KMS-11 (cell line): Measurements from ENCODE around the gene SSNA1.
A peak's percentile ranks its signal among the peaks of the same experiment; 100 is the strongest.

Experiments
- H2AFZ ChIP-seq: fragments of 200-600 bp; sonication (generic); 2 replicates; pipeline ENCODE4 v1.6.1; 2016; ENCODE audit warnings: antibody characterized with exemption, mixed run types, low read depth
- H3K27ac ChIP-seq: fragments of 200-600 bp; sonication (generic); 2 replicates; pipeline ENCODE4 v1.6.1; 2016; ENCODE audit warnings: mild to moderate bottlenecking, mixed run types
- H3K27me3 ChIP-seq: fragments of 200-600 bp; sonication (generic); 2 replicates; pipeline ENCODE4 v1.6.1; 2017; ENCODE audit warnings: mild to moderate bottlenecking, low read depth, mixed run types, moderate library complexity; ENCODE audit not compliant: insufficient read depth
- H3K36me3 ChIP-seq: fragments of 200-600 bp; sonication (generic); 2 replicates; pipeline ENCODE4 v1.6.1; 2017; ENCODE audit warnings: mild to moderate bottlenecking, mixed run types; ENCODE audit not compliant: insufficient read depth
- H3K4me1 ChIP-seq: fragments of 200-600 bp; sonication (generic); 2 replicates; pipeline ENCODE4 v1.6.1; 2016; ENCODE audit warnings: mild to moderate bottlenecking, low read depth, mixed run types; ENCODE audit not compliant: poor library complexity, severe bottlenecking
- H3K4me2 ChIP-seq: fragments of 200-600 bp; sonication (generic); 2 replicates; pipeline ENCODE4 v1.7.0; 2016; ENCODE audit warnings: mild to moderate bottlenecking, mixed run types
- H3K4me3 ChIP-seq: fragments of 200-600 bp; sonication (generic); IDR thresholded peaks from 2 replicates; pipeline ENCODE4 v1.6.1; 2017; ENCODE audit warnings: low read depth, low read length, mixed read lengths; ENCODE audit not compliant: insufficient read depth
- H3K79me2 ChIP-seq: fragments of 200-600 bp; sonication (generic); 2 replicates; pipeline ENCODE4 v1.6.1; 2016; ENCODE audit warnings: low read depth, mixed run types; ENCODE audit not compliant: insufficient read depth
- H3K9ac ChIP-seq: fragments of 200-600 bp; sonication (generic); 2 replicates; pipeline ENCODE4 v1.6.1; 2016; ENCODE audit warnings: mild to moderate bottlenecking, mixed run types
- H4K20me1 ChIP-seq: fragments of 200-600 bp; sonication (generic); 2 replicates; pipeline ENCODE4 v1.6.1; 2016; ENCODE audit warnings: mild to moderate bottlenecking, mixed run types; ENCODE audit not compliant: insufficient read depth
- CTCF ChIP-seq: fragments of 200-600 bp; sonication (generic); conservative IDR thresholded peaks from 2 replicates; pipeline ENCODE4 v1.6.1; 2017; ENCODE audit warnings: low read depth, mild to moderate bottlenecking, antibody characterized with exemption, low read length, moderate library complexity, mixed read lengths

SSNA1 gene

DNA sequence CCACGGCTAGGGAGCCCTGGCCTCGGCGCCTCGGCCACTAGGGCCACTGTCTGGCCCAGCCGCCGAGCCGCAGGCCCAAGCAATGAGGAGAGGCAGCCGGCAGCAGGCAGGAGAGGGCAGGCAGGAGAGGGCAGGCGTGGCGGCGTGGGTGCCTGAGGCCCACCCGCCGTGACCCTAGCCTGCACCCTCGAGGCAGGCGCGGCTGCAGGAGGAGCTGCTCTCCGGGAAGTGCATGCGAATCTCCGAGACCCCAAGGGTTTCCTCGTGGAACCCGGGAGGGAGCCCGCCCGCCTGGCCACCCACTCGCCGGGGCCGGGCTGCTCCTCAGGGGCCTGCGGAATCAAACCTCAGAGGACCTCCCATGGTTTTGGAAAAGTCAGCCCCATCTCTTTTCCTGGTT lies 40.2 kb upstream of the SSNA1 start:
- Histone ChIP-seq H3K36me3 (no peaks in the 10 kb centered on the region), H4K20me1 (no peaks in the 10 kb centered on the region), H3K27me3 (peaks cover 20% of the 10 kb centered on the region; the same call in 1 of the 2 replicates), H2AFZ (no peak overlapping the region), H3K9ac (no peak overlapping the region), H3K79me2 (no peaks in the 10 kb centered on the region), H3K4me1 (peaks cover 14% of the 10 kb centered on the region), H3K4me2 (no peak overlapping the region), H3K27ac (no peak overlapping the region), H3K4me3 (no peak overlapping the region)
- no peak for TF ChIP-seq CTCF

GRCh38 chr9:137148661-137149060 lies 39.8 kb upstream of the SSNA1 start:
- TF ChIP-seq CTCF: no peak
- H3K4me2 ChIP-seq: no peak overlapping the region
- no peak overlapping the region for H3K4me3 ChIP-seq
- no peak overlapping the region for H3K9ac ChIP-seq
- H3K27ac ChIP-seq: no peak overlapping the region
- no peak overlapping the region for H2AFZ ChIP-seq
- peaks cover 16% of the 10 kb centered on the region; the same call in 1 of the 2 replicates for H3K27me3 ChIP-seq
- H4K20me1 ChIP-seq: no peaks in the 10 kb centered on the region
- no peaks in the 10 kb centered on the region for H3K79me2 ChIP-seq
- H3K4me1 ChIP-seq: peaks cover 14% of the 10 kb centered on the region
- H3K36me3 ChIP-seq: no peaks in the 10 kb centered on the region

DNA sequence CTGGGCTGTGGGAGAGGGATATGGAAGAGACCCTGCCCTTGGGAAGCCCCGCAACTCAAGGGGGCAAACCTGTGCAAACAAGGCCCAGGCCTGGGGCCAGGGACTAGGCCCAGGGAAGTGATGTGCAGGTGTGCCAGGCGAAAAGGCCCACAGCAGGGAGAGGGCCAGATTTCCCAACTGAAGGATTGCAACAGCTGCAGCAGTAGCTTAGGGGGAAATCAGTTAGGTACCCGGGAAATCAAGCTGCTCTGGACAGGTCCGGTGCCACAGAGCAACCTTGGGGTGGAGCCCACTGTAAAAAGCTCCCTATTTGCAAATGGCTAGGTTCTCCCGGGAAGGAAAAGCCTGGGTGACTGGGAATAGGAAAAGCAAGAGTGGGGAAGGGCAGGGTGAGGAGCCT lies 39.1 kb upstream of the SSNA1 start:
- no peak overlapping the region for H3K4me3 ChIP-seq
- H3K9ac ChIP-seq: no peak overlapping the region
- H3K27me3 ChIP-seq: peaks cover 9% of the 10 kb centered on the region; the same call in 1 of the 2 replicates
- no peak overlapping the region for H3K27ac ChIP-seq
- H3K4me2 ChIP-seq: peak overlapping the region; percentile 69
- peak overlapping the region; percentile 35; the same call in 1 of the 2 replicates for H2AFZ ChIP-seq
- H3K4me1 ChIP-seq: peaks cover 14% of the 10 kb centered on the region
- H4K20me1 ChIP-seq: no peaks in the 10 kb centered on the region
- no peaks in the 10 kb centered on the region for H3K79me2 ChIP-seq
- no peak for TF ChIP-seq CTCF
- no peaks in the 10 kb centered on the region for H3K36me3 ChIP-seq

DNA sequence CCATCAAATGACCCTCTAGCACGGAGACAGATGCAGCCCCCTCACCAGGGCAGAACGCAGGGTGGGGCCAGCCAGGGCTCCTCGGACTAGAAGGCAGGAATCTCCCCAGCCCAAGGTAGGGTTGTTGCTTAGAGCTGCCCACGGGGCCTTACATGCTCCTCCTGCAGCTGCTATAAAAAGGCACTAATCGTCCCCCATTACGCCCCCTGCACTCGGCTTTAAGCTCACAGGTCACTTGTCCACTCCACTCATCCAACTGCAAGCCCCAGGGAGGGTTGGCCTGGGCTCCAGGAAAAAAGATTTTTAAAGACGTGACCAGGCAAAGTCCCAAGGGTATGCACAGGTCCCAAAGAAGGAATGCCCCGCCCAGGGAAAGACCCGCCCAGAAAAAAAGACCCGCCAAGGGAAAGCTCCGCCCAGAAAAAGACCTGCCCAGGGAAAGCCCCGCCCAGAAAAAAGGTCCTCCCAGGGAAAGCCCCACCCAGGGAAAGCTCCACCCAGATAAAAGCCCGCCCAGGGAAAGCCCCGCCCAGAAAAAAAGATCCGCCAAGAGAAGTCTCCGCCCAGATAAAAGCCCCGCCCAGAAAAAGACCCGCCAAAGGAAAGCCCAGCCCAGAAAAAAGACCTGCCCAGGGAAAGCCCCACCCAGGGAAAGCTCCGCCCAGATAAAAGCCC lies 38.4 kb upstream of the SSNA1 start:
- Histone ChIP-seq H3K4me3 (no peak overlapping the region), H3K79me2 (no peaks in the 10 kb centered on the region), H3K27me3 (peaks cover 7% of the 10 kb centered on the region; the same call in 1 of the 2 replicates), H3K27ac (no peak overlapping the region), H3K36me3 (no peaks in the 10 kb centered on the region), H3K4me2 (peak overlapping the region; percentile 69), H3K9ac (no peak overlapping the region), H4K20me1 (no peaks in the 10 kb centered on the region), H2AFZ (peak overlapping the region; percentile 35; the same call in 1 of the 2 replicates), H3K4me1 (peaks cover 14% of the 10 kb centered on the region)
- TF ChIP-seq CTCF: no peak
